ENCODE measurements around the gene SPOCD1. TPM values are rescaled to one million over a fixed set of nuclear protein-coding genes. Genes with fewer than 3 reads are reported as not detected.

SPOCD1 gene
- total RNA-seq, 1 donor from 2014 or later, result 30.7 TPM

DNA sequence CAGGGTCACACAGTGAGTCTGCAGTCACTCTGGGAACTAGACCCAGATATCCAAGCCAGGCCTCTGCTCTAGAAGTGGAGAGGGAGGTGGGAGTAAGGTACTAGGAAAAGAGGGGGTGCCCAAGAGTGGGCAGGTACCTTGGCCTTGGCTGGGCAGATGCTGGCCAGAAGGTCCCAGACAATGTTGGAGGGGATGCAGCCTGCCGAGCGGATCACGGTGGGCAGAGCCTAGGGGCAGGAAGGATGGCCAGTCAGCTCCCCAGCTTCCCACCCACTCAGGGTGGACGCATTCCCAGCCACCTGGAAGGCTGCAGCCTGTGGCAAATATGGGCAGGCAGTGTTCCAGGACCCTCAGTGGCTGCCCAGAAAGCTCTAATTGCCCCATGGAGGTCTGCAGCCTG lies 23.3 kb downstream of the SPOCD1 start:
- Histone ChIP-seq H3K4me1 (peaks cover 0 to 7% of the 10 kb centered on the region in 2 donors), H3K27ac (no peak overlapping the region), H3K27me3 (no peaks in the 10 kb centered on the region), H3K4me3 (no peak overlapping the region), H3K9me3 (no peaks in the 10 kb centered on the region), H3K36me3 (no peaks in the 10 kb centered on the region)
- TF ChIP-seq, protein P1, sequence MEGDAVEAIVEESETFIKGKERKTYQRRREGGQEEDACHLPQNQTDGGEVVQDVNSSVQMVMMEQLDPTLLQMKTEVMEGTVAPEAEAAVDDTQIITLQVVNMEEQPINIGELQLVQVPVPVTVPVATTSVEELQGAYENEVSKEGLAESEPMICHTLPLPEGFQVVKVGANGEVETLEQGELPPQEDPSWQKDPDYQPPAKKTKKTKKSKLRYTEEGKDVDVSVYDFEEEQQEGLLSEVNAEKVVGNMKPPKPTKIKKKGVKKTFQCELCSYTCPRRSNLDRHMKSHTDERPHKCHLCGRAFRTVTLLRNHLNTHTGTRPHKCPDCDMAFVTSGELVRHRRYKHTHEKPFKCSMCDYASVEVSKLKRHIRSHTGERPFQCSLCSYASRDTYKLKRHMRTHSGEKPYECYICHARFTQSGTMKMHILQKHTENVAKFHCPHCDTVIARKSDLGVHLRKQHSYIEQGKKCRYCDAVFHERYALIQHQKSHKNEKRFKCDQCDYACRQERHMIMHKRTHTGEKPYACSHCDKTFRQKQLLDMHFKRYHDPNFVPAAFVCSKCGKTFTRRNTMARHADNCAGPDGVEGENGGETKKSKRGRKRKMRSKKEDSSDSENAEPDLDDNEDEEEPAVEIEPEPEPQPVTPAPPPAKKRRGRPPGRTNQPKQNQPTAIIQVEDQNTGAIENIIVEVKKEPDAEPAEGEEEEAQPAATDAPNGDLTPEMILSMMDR (IDR thresholded peaks at IDR 0.05), result no peak
- intact Hi-C loops (cut with DNase I), result no loop called here
- DNase-seq (ENCODE audit: low spot score in 2 of 2), result no peak

DNA sequence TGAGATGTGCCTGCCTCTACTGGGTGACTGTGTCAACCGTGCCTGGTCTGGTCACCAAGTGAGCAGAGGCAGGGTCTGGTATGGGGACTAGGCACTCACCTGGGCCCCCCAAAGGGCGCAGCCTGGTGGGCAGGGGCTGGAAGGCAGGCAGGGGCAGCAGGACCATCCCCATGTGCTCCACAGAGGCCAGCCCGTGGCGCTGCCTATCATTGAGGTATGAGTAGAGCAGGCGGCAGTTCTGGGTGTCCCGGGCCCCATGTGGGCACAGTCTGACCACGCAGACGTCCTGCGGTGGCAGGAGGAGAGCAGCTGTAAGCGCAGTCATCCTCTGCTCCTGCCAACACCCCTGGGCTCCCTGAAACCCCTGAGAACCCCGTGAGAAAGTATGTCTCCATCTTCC lies 23.7 kb downstream of the SPOCD1 start:
- intact Hi-C loops (cut with DNase I), result no loop called here
- DNase-seq (ENCODE audit: low spot score in 2 of 2), result no peak
- H3K27me3 ChIP-seq, result no peaks in the 10 kb centered on the region
- H3K27ac ChIP-seq, result no peak overlapping the region
- no peak overlapping the region for H3K4me3 ChIP-seq
- H3K4me1 ChIP-seq, result peaks cover 0 to 7% of the 10 kb centered on the region in 2 donors
- TF ChIP-seq, protein P1 (IDR thresholded peaks at IDR 0.05), result no peak
- no peaks in the 10 kb centered on the region for H3K36me3 ChIP-seq
- H3K9me3 ChIP-seq, result no peaks in the 10 kb centered on the region

DNA sequence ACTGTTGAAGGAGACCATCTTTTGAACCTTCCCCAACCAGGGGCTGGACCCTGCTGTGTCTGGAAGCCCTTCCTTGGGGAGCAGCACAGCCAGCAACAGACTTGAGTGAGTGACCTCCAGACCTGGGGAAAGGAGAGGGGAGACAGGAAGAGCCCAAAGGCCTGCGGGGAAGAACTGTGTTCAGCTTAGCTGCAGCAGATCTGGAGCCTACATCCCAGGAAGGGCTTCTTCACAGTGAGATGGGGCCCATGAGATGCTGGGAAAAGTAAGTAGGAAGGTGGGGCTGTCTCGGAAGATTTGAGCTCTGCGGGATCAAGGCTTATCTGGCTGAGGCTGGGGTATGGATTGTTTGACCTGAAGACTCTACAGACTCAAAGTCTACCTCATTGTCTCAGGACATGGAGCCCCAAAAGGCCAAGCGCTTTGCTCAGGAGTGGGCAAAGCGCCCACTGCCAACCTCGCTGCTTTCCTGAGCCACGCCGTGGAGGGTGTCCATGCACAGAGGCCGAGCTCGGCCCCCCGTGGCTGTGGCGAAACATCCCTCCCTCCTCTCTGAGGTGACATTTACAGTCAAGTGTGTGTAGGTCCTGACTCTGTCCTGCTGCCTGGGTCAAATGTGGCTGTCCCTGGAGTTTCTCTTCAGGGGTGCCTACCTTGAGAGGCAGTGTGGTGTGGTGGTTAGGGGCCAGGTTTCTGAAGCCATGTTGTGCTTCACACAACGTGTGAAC lies 24.5 kb downstream of the SPOCD1 start:
- Histone ChIP-seq H3K27me3 (no peaks in the 10 kb centered on the region), H3K4me1 (peaks cover 0 to 7% of the 10 kb centered on the region in 2 donors), H3K36me3 (no peaks in the 10 kb centered on the region), H3K27ac (no peak overlapping the region), H3K9me3 (no peaks in the 10 kb centered on the region), H3K4me3 (no peak overlapping the region)
- no peak for DNase-seq (ENCODE audit: low spot score in 2 of 2)
- intact Hi-C loops (cut with DNase I), result no loop called here
- TF ChIP-seq, protein P1 (IDR thresholded peaks at IDR 0.05), result no peak

DNA sequence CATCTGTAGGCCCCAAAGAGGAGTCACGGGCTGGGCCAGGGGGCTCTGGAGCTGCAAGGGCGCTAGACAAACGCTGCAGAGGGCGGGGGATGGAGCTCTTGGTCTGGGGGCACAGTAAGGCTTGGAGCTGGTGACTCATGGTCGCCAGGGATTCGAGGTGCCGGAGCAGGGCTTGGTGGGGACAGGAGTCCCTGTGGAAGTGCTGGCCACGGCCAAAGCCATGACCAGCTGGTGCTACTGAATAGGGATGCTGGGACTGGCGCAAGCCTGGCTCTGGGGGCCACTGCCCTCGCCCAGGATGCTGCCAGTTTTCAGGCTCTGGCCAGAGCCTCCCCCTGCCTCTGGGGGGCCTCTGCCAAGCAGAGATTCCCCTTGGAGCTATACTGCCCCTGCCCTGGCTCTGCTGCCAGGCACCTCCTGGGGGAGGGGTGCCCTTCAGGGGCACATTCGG lies 25.2 kb downstream of the SPOCD1 start:
- Histone ChIP-seq H3K9me3 (no peaks in the 10 kb centered on the region), H3K27ac (no peak overlapping the region), H3K4me3 (no peak overlapping the region), H3K36me3 (no peaks in the 10 kb centered on the region), H3K27me3 (no peaks in the 10 kb centered on the region), H3K4me1 (peaks cover 0 to 7% of the 10 kb centered on the region in 2 donors)
- no peak for DNase-seq (ENCODE audit: low spot score in 2 of 2)
- TF ChIP-seq, protein P1 (IDR thresholded peaks at IDR 0.05), result no peak
- intact Hi-C loops (cut with DNase I), result no loop called here

DNA sequence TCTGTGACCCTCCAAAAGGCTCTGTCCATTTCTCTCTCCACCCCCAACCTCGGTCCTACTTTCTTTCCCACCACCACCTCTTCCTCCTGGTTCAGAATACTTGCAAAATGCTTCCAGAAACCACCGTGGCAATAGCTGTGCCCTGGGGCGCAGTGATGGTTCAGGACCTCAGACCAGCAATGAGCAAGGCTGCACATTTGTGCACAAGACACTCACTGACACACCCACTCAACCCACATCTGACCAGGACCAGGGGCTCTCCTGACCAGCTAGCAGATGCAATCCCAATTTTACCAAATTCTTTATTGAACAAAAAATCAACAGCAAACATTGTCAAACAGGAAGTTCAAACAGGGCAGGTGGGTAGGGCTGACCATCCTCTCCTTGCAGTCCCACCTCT lies 25.7 kb downstream of the SPOCD1 start:
- no peaks in the 10 kb centered on the region for H3K27me3 ChIP-seq
- no peak overlapping the region for H3K27ac ChIP-seq
- TF ChIP-seq, protein P1 (IDR thresholded peaks at IDR 0.05), result no peak
- H3K4me3 ChIP-seq, result no peak overlapping the region
- no peaks in the 10 kb centered on the region for H3K9me3 ChIP-seq
- peaks cover 0 to 7% of the 10 kb centered on the region in 2 donors for H3K4me1 ChIP-seq
- intact Hi-C loops (cut with DNase I), result no loop called here
- H3K36me3 ChIP-seq, result no peaks in the 10 kb centered on the region
- no peak for DNase-seq (ENCODE audit: low spot score in 2 of 2)
